HCT116 (cell line): ENCODE data around the gene TMEM40. TPM values are rescaled to one million over a fixed set of nuclear protein-coding genes. Genes with fewer than 3 reads are reported as not detected.

Experiments
- ATAC-seq: fragments of 200-7000 bp; cut with Tn5 transposase; 2 replicates; pipeline ENCODE4 v1.9.1; 2020; ENCODE audit warnings: mild to moderate bottlenecking, moderate library complexity
- BruUV-seq: library from RNA; stranded (reverse); fragments of 400-500 nt; replicated peaks from 2 replicates; lab custom pipeline; 2021; lab: Mats Ljungman, UMichigan
- CTCF ChIA-PET: fragments of 300-600 bp; sonication (Branson Sonifier 250); formaldehyde crosslinking; loops from one replicate; lab custom pipeline; 2021; ENCODE audit warnings: antibody characterized with exemption; lab: Charles Lee
- POLR2A ChIA-PET: fragments of 300-600, 350-600 bp; sonication (Branson Sonifier 250); formaldehyde crosslinking; loops from one replicate; lab custom pipeline; 2021; ENCODE audit warnings: antibody characterized with exemption; lab: Charles Lee
- RAD21 ChIA-PET, 2 experiments: fragments of 300-600 bp; sonication (Branson Sonifier 250); formaldehyde crosslinking; loops; one replicate each; lab custom pipeline; 2023; ENCODE audit warnings: low total read pairs in 2 of 2; ENCODE audit not compliant: uncharacterized antibody in 2 of 2, unreplicated experiment in 2 of 2, low non-redundant PET in 1 of 2; lab: Charles Lee
- DNase-seq: peaks from one replicate; pipeline ENCODE4 v3.0.0-alpha.2; 2010; ENCODE audit warnings: low read depth, low spot score
- H2AFZ ChIP-seq: fragments of 200-600 bp; shearing (Covaris generic), sonication (generic); 2 replicates; pipeline ENCODE4 v1.6.1; 2017; ENCODE audit warnings: low read depth, mixed run types, mixed read lengths, antibody characterized with exemption, low read length; ENCODE audit not compliant: poor library complexity, severe bottlenecking
- H3K27ac ChIP-seq: 2 replicates; pipeline ENCODE4 v1.5.1; 2012; ENCODE audit warnings: low read depth, low read length
- H3K27me3 ChIP-seq: fragments of 200-600 bp; sonication (generic); 2 replicates; pipeline ENCODE4 v1.6.1; 2016; ENCODE audit warnings: mixed run types, low read length, mixed read lengths; ENCODE audit not compliant: insufficient read depth
- H3K36me3 ChIP-seq, 2 experiments: fragments of 200-500 bp in 1 of 2; fragments of 200-600 bp in 1 of 2; sonication (Bioruptor generic) in 1 of 2; sonication (generic) in 1 of 2; 2 replicates each; pipeline versions ENCODE4 v1.5.1 to v1.6.1; 2014 to 2016; ENCODE audit warnings: low read length in 2 of 2, inconsistent platforms in 1 of 2, mixed read lengths in 1 of 2, mixed run types in 1 of 2; ENCODE audit not compliant: insufficient read depth in 2 of 2, control insufficient read depth in 1 of 2
- H3K4me1 ChIP-seq, 2 experiments: fragments of 200-600 bp in 1 of 2; sonication (generic) in 1 of 2; 2 replicates each; pipeline versions ENCODE4 v1.5.1 to v1.6.1; 2012 to 2017; ENCODE audit warnings: low read length in 2 of 2, inconsistent platforms in 1 of 2, mild to moderate bottlenecking in 1 of 2, mixed read lengths in 1 of 2, mixed run types in 1 of 2, moderate library complexity in 1 of 2; ENCODE audit not compliant: insufficient read depth in 2 of 2, control insufficient read depth in 1 of 2
- H3K4me2 ChIP-seq: fragments of 200-600 bp; sonication (generic); 2 replicates; pipeline ENCODE4 v1.6.1; 2017; ENCODE audit warnings: mixed run types, low read length, mixed read lengths
- H3K4me3 ChIP-seq, 2 experiments: fragments of 200-600 bp in 1 of 2; sonication (generic) in 1 of 2; replicated peaks in 1 of 2; 2 replicates each; pipeline ENCODE4 v1.5.1; 2011 to 2016; ENCODE audit warnings: low read length in 2 of 2, control low read depth in 1 of 2, low read depth in 1 of 2, mild to moderate bottlenecking in 1 of 2, mixed read lengths in 1 of 2, mixed run types in 1 of 2
- H3K79me2 ChIP-seq: fragments of 200-600 bp; sonication (generic); 2 replicates; pipeline ENCODE4 v1.6.1; 2017; ENCODE audit warnings: mild to moderate bottlenecking, mixed run types, low read length, moderate library complexity, mixed read lengths; ENCODE audit not compliant: insufficient read depth
- H3K9ac ChIP-seq: fragments of 200-600 bp; sonication (generic); 2 replicates; pipeline ENCODE4 v1.6.1; 2016; ENCODE audit warnings: low read length, mixed read lengths
- H3K9me2 ChIP-seq: fragments of 200-600 bp; sonication (generic), shearing (Covaris generic); 2 replicates; pipeline ENCODE4 v1.6.1; 2017; ENCODE audit warnings: mixed run types, mild to moderate bottlenecking, moderate library complexity; ENCODE audit not compliant: insufficient read depth
- H3K9me3 ChIP-seq, 2 experiments: fragments of 200-500 bp in 1 of 2; fragments of 200-600 bp in 1 of 2; sonication (Bioruptor generic) in 1 of 2; sonication (generic) in 1 of 2; 2 replicates each; pipeline ENCODE4 v1.6.1; 2014 to 2017; ENCODE audit warnings: low read length in 2 of 2, mixed read lengths in 2 of 2, inconsistent platforms in 1 of 2, low read depth in 1 of 2, mild to moderate bottlenecking in 1 of 2, mixed run types in 1 of 2, moderate library complexity in 1 of 2; ENCODE audit not compliant: control insufficient read depth in 1 of 2, insufficient read depth in 1 of 2
- H4K20me1 ChIP-seq: fragments of 200-600 bp; sonication (generic), shearing (Covaris generic); 2 replicates; pipeline ENCODE4 v1.6.1; 2017; ENCODE audit warnings: mixed run types, mild to moderate bottlenecking, moderate library complexity; ENCODE audit not compliant: insufficient read depth
- ATF3 ChIP-seq: IDR thresholded peaks from 2 replicates; pipeline ENCODE4 v1.6.1; 2012
- CEBPB ChIP-seq: IDR thresholded peaks from 2 replicates; pipeline ENCODE4 v1.6.1; 2012; ENCODE audit warnings: low read depth
- ELF1 ChIP-seq: IDR thresholded peaks from 2 replicates; pipeline ENCODE4 v1.6.1; 2012; ENCODE audit warnings: low read depth, borderline replicate concordance
- FOSL1 ChIP-seq: IDR thresholded peaks from 2 replicates; pipeline ENCODE4 v1.6.1; 2012; ENCODE audit warnings: low read depth
- JUND ChIP-seq: IDR thresholded peaks from 2 replicates; pipeline ENCODE4 v1.6.1; 2012
- MAX ChIP-seq: IDR thresholded peaks from 2 replicates; pipeline ENCODE4 v1.6.1; 2012
- POLR2AphosphoS5 ChIP-seq: IDR thresholded peaks from 2 replicates; pipeline ENCODE4 v1.6.1; 2011; ENCODE audit warnings: mild to moderate bottlenecking, low read depth, low read length, moderate library complexity
- SP1 ChIP-seq: IDR thresholded peaks from 2 replicates; pipeline ENCODE4 v1.6.1; 2012; ENCODE audit warnings: low read depth
- YY1 ChIP-seq: IDR thresholded peaks from 2 replicates; pipeline ENCODE4 v1.6.1; 2011; ENCODE audit warnings: low read length, low read depth, moderate library complexity, mild to moderate bottlenecking; ENCODE audit not compliant: insufficient replicate concordance; ENCODE audit errors: extremely low read depth
- ZBTB33 ChIP-seq: IDR thresholded peaks from 2 replicates; pipeline ENCODE4 v1.6.1; 2011; ENCODE audit warnings: mild to moderate bottlenecking, low read length, moderate library complexity; ENCODE audit not compliant: insufficient replicate concordance; ENCODE audit errors: extremely low read depth
- ZFX ChIP-seq: fragments of 450-650 bp; IDR thresholded peaks from 2 replicates; pipeline ENCODE4 v1.6.1; 2017
- ZNF274 ChIP-seq: fragments of 200-500 bp; sonication (Bioruptor generic); IDR thresholded peaks from 2 replicates; pipeline ENCODE4 v1.6.1; 2014; ENCODE audit warnings: mild to moderate bottlenecking, low read depth, low read length, inconsistent platforms
- intact Hi-C: fragments of 100-400 bp; cut with micrococcal nuclease; formaldehyde crosslinking; loops from 2 replicates; pipeline ENCODE4 v1.10.0; 2022
- total RNA-seq: library from RNA; stranded (reverse); gene quantifications from one replicate; pipeline ENCODE4 v1.2.1, GENCODE V29; 2021; ENCODE audit not compliant: unreplicated experiment

Gene TMEM40
- total RNA-seq, 1 experiment from 2014 or later, result 12.3 TPM

- H3K79me2 ChIP-seq, result no peaks in the 10 kb centered on the region
- ChIA-PET POLR2A (no interaction called here), CTCF (no interaction called here), RAD21 (no interaction called here)
- intact Hi-C loops, result no loop called here
- no peaks in the 10 kb centered on the region for H4K20me1 ChIP-seq
- no peak overlapping the region for H3K4me3 ChIP-seq
- H2AFZ ChIP-seq, result no peak overlapping the region
- no peak overlapping the region for H3K4me2 ChIP-seq
- TF ChIP-seq MAX (no peak), CEBPB (no peak), ATF3 (no peak), SP1 (no peak), ZBTB33 (no peak), YY1 (no peak), FOSL1 (no peak), ELF1 (no peak), POLR2AphosphoS5 (no peak), ZFX (no peak), ZNF274 (no peak), JUND (no peak)
- H3K36me3 ChIP-seq, result no peaks in the 10 kb centered on the region
- no peak for DNase-seq
- H3K27ac ChIP-seq, result no peak overlapping the region
- H3K9me3 ChIP-seq, result no peaks in the 10 kb centered on the region
- no peak overlapping the region for H3K9ac ChIP-seq
- no peaks in the 10 kb centered on the region for H3K4me1 ChIP-seq
- no peaks in the 10 kb centered on the region for H3K9me2 ChIP-seq
- no TSS peak for BruUV-seq
- no peaks in the 10 kb centered on the region for H3K27me3 ChIP-seq
- no peak for ATAC-seq
These were observed 14.1 kb upstream of the TMEM40 start for GRCh38 chr3:12773030-12773709.
